ENCODE results near the gene LCN9. TPM values are rescaled to one million over a fixed set of nuclear protein-coding genes. Genes with fewer than 3 reads are reported as not detected.
A peak's percentile ranks its signal among the peaks of the same experiment; 100 is the strongest.

LCN9 gene
- total and polyA plus RNA-seq, 9 of the 15 experiments (the other 6 are each of a cell fraction or from before 2014, with no cell fraction given): not detected

- H3K27ac ChIP-seq (ENCODE audit: extremely low read depth, low read depth, low read length): no peak overlapping the region
- intact Hi-C loops (cut with micrococcal nuclease): no loop called here
- ChIA-PET CTCF (ENCODE audit: low intra/inter-chr PET ratio) (no interaction called here), POLR2A (interaction anchor here (1.3 kb wide), 1 partner anchor 12 kb away, joined by 3 read pairs; no protein-coding TSS in a partner anchor)
- H3K4me3 ChIP-seq: no peak overlapping the region
- no peak for FAIRE-seq
- BruUV-seq (replicated peaks): no TSS peak
- H3K27me3 ChIP-seq (ENCODE audit: control insufficient read depth in 2 of 2, insufficient read depth in 2 of 2, low read length in 2 of 2): peaks cover 17 to 75% of the 10 kb centered on the region in 2 experiments; a peak in 4 of 5 replicates
- no peaks in the 10 kb centered on the region for H3K9me3 ChIP-seq (replicated peaks; ENCODE audit: control insufficient read depth, insufficient read depth, low read depth, low read length)
- H3K4me1 ChIP-seq (replicated peaks in 1 of 2; ENCODE audit: control insufficient read depth in 2 of 2, insufficient read depth in 2 of 2, low read length in 2 of 2): peaks cover 0 to 10% of the 10 kb centered on the region in 2 experiments; a peak in 2 of 5 replicates
- H3K4me2 ChIP-seq (ENCODE audit: insufficient read depth, low read length): no peak overlapping the region
- peaks cover 11% of the 10 kb centered on the region for H4K20me1 ChIP-seq (replicated peaks; ENCODE audit: control insufficient read depth, insufficient read depth, low read length)
- no peaks in the 10 kb centered on the region for H3K36me3 ChIP-seq (ENCODE audit: control insufficient read depth, insufficient read depth, low read length)
- H3K9me1 ChIP-seq (ENCODE audit: control insufficient read depth, insufficient read depth, low read length): no peaks in the 10 kb centered on the region
- no peak for DNase-seq (ENCODE audit: extremely low read depth in 1 of 4, low spot score in 3 of 4)
- no peak for ATAC-seq
- H3K79me2 ChIP-seq (ENCODE audit: control insufficient read depth, insufficient read depth, low read length): no peaks in the 10 kb centered on the region
- 4% methylated on average over 11 of the region's 11 CpGs for WGBS (ENCODE audit: insufficient coverage, low coverage, missing lambda C conversion rate)
- H2AFZ ChIP-seq (ENCODE audit: low read depth, low read length): no peak overlapping the region
- no peak overlapping the region for H3K9ac ChIP-seq (ENCODE audit: insufficient read depth in 1 of 2, low read depth in 2 of 2, low read length in 2 of 2)
- in situ Hi-C loops (cut with MboI): no loop called here
- TF ChIP-seq ZNF316 (IDR thresholded peaks at IDR 0.05) (no peak), FOS (IDR thresholded peaks at IDR 0.05; ENCODE audit: extremely low read depth, insufficient read length) (no peak), ZSCAN32 (CRISPR knock-in tag; IDR thresholded peaks at IDR 0.05) (no peak), ZNF140 (CRISPR knock-in tag; IDR thresholded peaks at IDR 0.05) (no peak), REST (IDR thresholded peaks at IDR 0.05; ENCODE audit: borderline replicate concordance) (no peak; the same call in 1 of the 2 replicates), REST (CRISPR knock-in tag; IDR thresholded peaks at IDR 0.05; ENCODE audit: low read depth) (peak; percentile 80), E2F5 (CRISPR knock-in tag; IDR thresholded peaks at IDR 0.05) (no peak), GABPA (tag; conservative IDR thresholded peaks at IDR 0.05; ENCODE audit: low read depth) (0 out of 2 replicates have a peak, but pooled peaks have one; percentile 20), HIVEP1 (CRISPR knock-in tag; IDR thresholded peaks at IDR 0.05) (no peak), ZNF253 (CRISPR knock-in tag; conservative IDR thresholded peaks at IDR 0.05) (no peak), PCBP2 (IDR thresholded peaks at IDR 0.05; ENCODE audit: low read depth, low read length, poor library complexity, severe bottlenecking) (no peak), ZC3H11A (IDR thresholded peaks at IDR 0.05; ENCODE audit: low read depth, low read length) (no peak), ZNF232 (CRISPR knock-in tag; IDR thresholded peaks at IDR 0.05) (no peak), ZNF184 (CRISPR knock-in tag; IDR thresholded peaks at IDR 0.05) (no peak), BMI1 (IDR thresholded peaks at IDR 0.05; ENCODE audit: low read length) (no peak), HSF4 (CRISPR knock-in tag; IDR thresholded peaks at IDR 0.05; ENCODE audit: borderline replicate concordance) (no peak), HMG20B (CRISPR knock-in tag; IDR thresholded peaks at IDR 0.05) (no peak)
Measured at GRCh38 chr9:135716045-135716444, 52.9 kb downstream of the LCN9 start.

Data from K562 (cell line).